ENCODE measurements around the gene FRMD5. TPM values are rescaled to one million over a fixed set of nuclear protein-coding genes. Genes with fewer than 3 reads are reported as not detected.

The FRMD5 gene
- total RNA-seq, 3 donors from 2014 or later, result 1.8 to 2.3 (median 1.9) TPM

GRCh38 chr15:44183363-44183762 lies 11.7 kb downstream of the FRMD5 start:
- intact Hi-C loops (cut with DNase I, micrococcal nuclease), result no loop called here
- Histone ChIP-seq H3K4me3 (no peak overlapping the region), H3K36me3 (ENCODE audit: low read depth) (no peaks in the 10 kb centered on the region), H3K4me1 (ENCODE audit: low read depth) (no peaks in the 10 kb centered on the region), H3K9me3 (no peaks in the 10 kb centered on the region)
- ATAC-seq (no peak), DNase-seq (no peak)
- TF ChIP-seq CTCF (IDR thresholded peaks at IDR 0.05), result no peak

GRCh38 chr15:44181410-44181809 lies 13.7 kb downstream of the FRMD5 start:
- Histone ChIP-seq H3K4me1 (ENCODE audit: low read depth) (no peaks in the 10 kb centered on the region), H3K9me3 (no peaks in the 10 kb centered on the region), H3K4me3 (no peak overlapping the region), H3K36me3 (ENCODE audit: low read depth) (no peaks in the 10 kb centered on the region)
- peak in 1 of 3 donors; percentile 47 for DNase-seq
- no peak for TF ChIP-seq CTCF (IDR thresholded peaks at IDR 0.05)
- peak; percentile 92 for ATAC-seq
- intact Hi-C loops (cut with DNase I, micrococcal nuclease), result no loop called here

GRCh38 chr15:44177139-44177538 lies 17.9 kb downstream of the FRMD5 start:
- no peaks in the 10 kb centered on the region for H3K4me1 ChIP-seq (ENCODE audit: low read depth)
- intact Hi-C loops (cut with DNase I, micrococcal nuclease), result no loop called here
- no peak for DNase-seq
- H3K9me3 ChIP-seq, result no peaks in the 10 kb centered on the region
- ATAC-seq, result no peak
- no peak overlapping the region for H3K4me3 ChIP-seq
- TF ChIP-seq CTCF (IDR thresholded peaks at IDR 0.05), result no peak
- H3K36me3 ChIP-seq (ENCODE audit: low read depth), result no peaks in the 10 kb centered on the region

GRCh38 chr15:44173813-44174212 lies 21.3 kb downstream of the FRMD5 start:
- intact Hi-C loops (cut with DNase I, micrococcal nuclease), result no loop called here
- Histone ChIP-seq H3K4me3 (no peak overlapping the region), H3K36me3 (ENCODE audit: low read depth) (no peaks in the 10 kb centered on the region), H3K9me3 (no peaks in the 10 kb centered on the region), H3K4me1 (ENCODE audit: low read depth) (no peaks in the 10 kb centered on the region)
- no peak for TF ChIP-seq CTCF (IDR thresholded peaks at IDR 0.05)
- ATAC-seq (no peak), DNase-seq (no peak)

- intact Hi-C loops (cut with DNase I, micrococcal nuclease), result no loop called here
- H3K36me3 ChIP-seq (ENCODE audit: low read depth), result no peaks in the 10 kb centered on the region
- ATAC-seq, result no peak
Measured at GRCh38 chr15:44163370-44163769, 31.7 kb downstream of the FRMD5 start.

More at GRCh38 chr15:44163370-44163769, 31.7 kb downstream of the FRMD5 start:
- TF ChIP-seq CTCF (IDR thresholded peaks at IDR 0.05), result no peak
- no peak for DNase-seq
- H3K9me3 ChIP-seq, result no peaks in the 10 kb centered on the region
- H3K4me3 ChIP-seq, result no peak overlapping the region
- no peaks in the 10 kb centered on the region for H3K4me1 ChIP-seq (ENCODE audit: low read depth)
